Parathyroid adenoma (tissue), 2 donors: ENCODE data around the gene AGAP1.

Experiments
- H2AFZ ChIP-seq: fragments of 300-600 bp; sonication (generic); one replicate; pipeline ENCODE4 v1.7.0; 2017; ENCODE audit warnings: antibody characterized with exemption, mild to moderate bottlenecking
- H3K27ac ChIP-seq: fragments of 300-600 bp; sonication (generic); one replicate; pipeline ENCODE4 v1.7.0; 2017
- H3K27me3 ChIP-seq: fragments of 300-600 bp; sonication (generic); one replicate; pipeline ENCODE4 v1.7.0; 2017; ENCODE audit warnings: low read length; ENCODE audit not compliant: control insufficient read depth, insufficient read depth
- H3K36me3 ChIP-seq: fragments of 300-600 bp; sonication (generic); one replicate; pipeline ENCODE4 v1.7.0; 2017; ENCODE audit warnings: low read length; ENCODE audit not compliant: control insufficient read depth, insufficient read depth
- H3K4me1 ChIP-seq: fragments of 300-600 bp; sonication (generic); one replicate; pipeline ENCODE4 v1.7.0; 2017; ENCODE audit warnings: control low read depth
- H3K4me2 ChIP-seq: fragments of 300-600 bp; sonication (generic); one replicate; pipeline ENCODE4 v1.7.0; 2017; ENCODE audit warnings: low read length
- H3K4me3 ChIP-seq: fragments of 300-600 bp; sonication (generic); one replicate; pipeline ENCODE4 v1.7.0; 2017; ENCODE audit warnings: low read depth, low read length
- H3K79me2 ChIP-seq: fragments of 300-600 bp; sonication (generic); one replicate; pipeline ENCODE4 v1.7.0; 2017; ENCODE audit warnings: control low read depth
- H3K9ac ChIP-seq: fragments of 300-600 bp; sonication (generic); one replicate; pipeline ENCODE4 v1.7.0; 2017; ENCODE audit warnings: mild to moderate bottlenecking
- H3K9me3 ChIP-seq: fragments of 300-600 bp; sonication (generic); one replicate; pipeline ENCODE4 v1.7.0; 2017; ENCODE audit warnings: low read length; ENCODE audit not compliant: control insufficient read depth
- CTCF ChIP-seq: fragments of 300-600 bp; sonication (generic); IDR thresholded peaks from one replicate; pipeline ENCODE4 v1.7.0; 2017; ENCODE audit warnings: antibody characterized with exemption, mild to moderate bottlenecking
- donor health status: primary hyperparathyroidism.

AGAP1 gene

GRCh38 chr2:235544689-235544969 lies 50.8 kb downstream of the AGAP1 start:
- Histone ChIP-seq H3K4me1 (peaks cover 10% of the 10 kb centered on the region), H3K4me3 (no peak overlapping the region), H3K27me3 (no peaks in the 10 kb centered on the region), H3K4me2 (no peak overlapping the region), H3K9me3 (no peaks in the 10 kb centered on the region), H3K79me2 (peaks cover 25% of the 10 kb centered on the region), H3K36me3 (no peaks in the 10 kb centered on the region), H3K27ac (no peak overlapping the region), H2AFZ (no peak overlapping the region), H3K9ac (no peak overlapping the region)
- no peak for TF ChIP-seq CTCF

GRCh38 chr2:235545339-235546150 lies 51.7 kb downstream of the AGAP1 start:
- H3K9ac ChIP-seq = no peak overlapping the region
- H3K27me3 ChIP-seq = no peaks in the 10 kb centered on the region
- no peak overlapping the region for H2AFZ ChIP-seq
- H3K36me3 ChIP-seq = no peaks in the 10 kb centered on the region
- H3K4me2 ChIP-seq = no peak overlapping the region
- H3K9me3 ChIP-seq = no peaks in the 10 kb centered on the region
- peak overlapping the region; percentile 16 for H3K27ac ChIP-seq
- TF ChIP-seq CTCF = no peak
- peaks cover 10% of the 10 kb centered on the region for H3K4me1 ChIP-seq
- peaks cover 29% of the 10 kb centered on the region for H3K79me2 ChIP-seq
- no peak overlapping the region for H3K4me3 ChIP-seq

- H3K79me2 ChIP-seq = peaks cover 33% of the 10 kb centered on the region
- TF ChIP-seq CTCF = peak; percentile 35
These were observed 52.2 kb downstream of the AGAP1 start for GRCh38 chr2:235546151-235546435.

GRCh38 chr2:235546436-235546835 lies 52.6 kb downstream of the AGAP1 start:
- peak overlapping the region; percentile 16 for H3K27ac ChIP-seq
- H3K36me3 ChIP-seq = no peaks in the 10 kb centered on the region
- no peak overlapping the region for H3K4me3 ChIP-seq
- TF ChIP-seq CTCF = no peak
- no peak overlapping the region for H2AFZ ChIP-seq
- H3K9ac ChIP-seq = no peak overlapping the region
- no peaks in the 10 kb centered on the region for H3K9me3 ChIP-seq
- no peaks in the 10 kb centered on the region for H3K27me3 ChIP-seq
- peaks cover 35% of the 10 kb centered on the region for H3K79me2 ChIP-seq
- no peak overlapping the region for H3K4me2 ChIP-seq
- H3K4me1 ChIP-seq = peaks cover 10% of the 10 kb centered on the region

More at GRCh38 chr2:235546151-235546435, 52.2 kb downstream of the AGAP1 start:
- H3K4me2 ChIP-seq = no peak overlapping the region
- no peaks in the 10 kb centered on the region for H3K27me3 ChIP-seq
- no peaks in the 10 kb centered on the region for H3K36me3 ChIP-seq
- no peaks in the 10 kb centered on the region for H3K9me3 ChIP-seq
- H3K9ac ChIP-seq = no peak overlapping the region
- peak overlapping the region; percentile 16 for H3K27ac ChIP-seq
- H3K4me3 ChIP-seq = no peak overlapping the region
- peaks cover 10% of the 10 kb centered on the region for H3K4me1 ChIP-seq
- H2AFZ ChIP-seq = no peak overlapping the region

- TF ChIP-seq CTCF = no peak
- no peak overlapping the region for H3K4me3 ChIP-seq
- H3K79me2 ChIP-seq = peaks cover 68% of the 10 kb centered on the region
- peaks cover 13% of the 10 kb centered on the region for H3K4me1 ChIP-seq
- H3K4me2 ChIP-seq = no peak overlapping the region
- H3K36me3 ChIP-seq = no peaks in the 10 kb centered on the region
- no peak overlapping the region for H3K27ac ChIP-seq
- H2AFZ ChIP-seq = no peak overlapping the region
- no peak overlapping the region for H3K9ac ChIP-seq
- H3K9me3 ChIP-seq = no peaks in the 10 kb centered on the region
- H3K27me3 ChIP-seq = no peaks in the 10 kb centered on the region
These were observed 56.0 kb downstream of the AGAP1 start for GRCh38 chr2:235549735-235550377.
